HG02970 (cell line): ENCODE data around the gene RBX1.
A peak's percentile ranks its signal among the peaks of the same experiment; 100 is the strongest.
"Not testable (repeated sequence)": the region's sequence is repeated elsewhere in the genome, so short reads cannot be mapped to it uniquely, and the experiment has no call there.

Experiments
- ATAC-seq: cut with Tn5 transposase; IDR thresholded peaks from one replicate; pipeline ENCODE4 v1.9.1; 2021; ENCODE audit warnings: mild to moderate bottlenecking, moderate library complexity, moderate number of reproducible peaks; ENCODE audit not compliant: unreplicated experiment, low FRiP score

The RBX1 gene

DNA sequence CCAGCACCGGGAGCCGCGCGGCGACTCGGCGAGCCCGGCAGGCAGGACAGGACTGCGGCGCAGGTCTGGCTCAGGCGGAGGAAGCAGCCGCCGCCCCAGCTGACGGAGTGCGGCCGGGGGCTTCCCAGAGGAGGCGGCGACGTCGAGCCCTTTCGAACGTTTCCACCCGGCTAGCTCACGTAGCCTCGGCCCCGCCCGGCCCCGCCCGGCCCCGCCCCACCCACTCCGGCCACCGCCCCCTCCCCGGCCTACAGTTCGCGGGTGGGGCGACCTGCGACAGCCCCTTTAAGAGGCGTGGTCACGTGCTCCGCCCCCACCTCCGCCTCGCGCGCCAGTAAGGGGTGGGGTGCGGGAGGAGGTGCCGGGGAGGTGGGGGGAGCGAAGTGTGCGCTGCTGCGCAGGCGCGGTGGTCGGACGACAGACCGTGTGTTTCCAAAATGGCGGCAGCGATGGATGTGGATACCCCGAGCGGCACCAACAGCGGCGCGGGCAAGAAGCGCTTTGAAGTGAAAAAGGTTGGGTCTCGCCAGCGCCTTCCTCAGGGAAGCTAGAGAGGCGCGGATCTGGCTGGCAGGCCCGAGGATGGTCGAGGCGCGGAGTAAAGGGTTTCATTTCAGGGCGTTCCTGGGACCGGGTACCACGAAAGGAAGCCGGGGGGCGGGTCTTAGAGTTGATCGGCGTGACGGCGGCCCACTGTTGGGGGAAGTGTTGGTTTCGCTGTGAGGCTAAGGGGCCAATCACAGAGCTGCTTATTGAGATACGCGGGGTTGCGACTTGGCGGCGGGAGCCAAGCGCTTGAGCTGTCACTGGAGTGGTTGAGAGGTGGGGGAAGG, at the start of gene RBX1:
RBX1 (plus strand) TSS at position 417 of the 833 bp plus-strand sequence; CDS start at position 438, 21 bp downstream.
- peak; percentile 85 for ATAC-seq

DNA sequence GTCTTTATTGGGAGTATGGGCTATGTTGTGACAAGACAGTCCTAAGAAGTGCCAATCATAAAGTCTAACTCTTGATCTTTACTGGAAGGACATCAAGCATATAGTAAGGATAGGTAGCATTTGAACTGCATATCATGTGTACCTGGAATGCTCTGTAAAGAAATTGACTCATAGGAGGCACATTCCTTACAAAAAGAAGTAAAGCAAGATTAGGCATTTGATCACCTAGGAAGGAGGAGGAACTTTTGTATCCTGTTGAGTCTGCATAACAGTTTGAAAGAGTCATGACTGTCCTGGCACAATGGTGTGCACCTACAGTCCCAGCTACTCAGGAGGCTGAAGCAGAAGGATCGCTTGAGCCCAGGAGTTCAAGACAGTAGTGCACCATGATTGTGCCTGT, 47.1 kb upstream of the RBX1 start:
- no peak for ATAC-seq

DNA sequence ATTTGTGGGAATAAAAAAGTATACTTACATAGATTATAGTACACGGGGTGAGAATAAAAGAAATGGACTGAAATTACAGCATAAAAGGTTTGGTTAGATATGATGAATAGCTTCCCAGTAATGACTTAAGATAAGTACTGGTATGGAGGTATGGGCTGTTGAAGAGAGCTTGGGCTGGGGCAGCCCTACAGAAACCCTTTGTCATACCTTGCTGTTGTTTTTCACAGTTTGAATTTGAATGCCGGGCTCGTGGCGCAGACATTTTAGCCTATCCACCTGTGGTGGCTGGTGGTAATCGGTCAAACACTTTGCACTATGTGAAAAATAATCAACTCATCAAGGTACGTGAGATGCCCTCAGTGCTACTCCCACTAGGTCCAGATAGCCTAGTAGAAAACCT, 42.3 kb upstream of the RBX1 start:
- ATAC-seq = no peak

DNA sequence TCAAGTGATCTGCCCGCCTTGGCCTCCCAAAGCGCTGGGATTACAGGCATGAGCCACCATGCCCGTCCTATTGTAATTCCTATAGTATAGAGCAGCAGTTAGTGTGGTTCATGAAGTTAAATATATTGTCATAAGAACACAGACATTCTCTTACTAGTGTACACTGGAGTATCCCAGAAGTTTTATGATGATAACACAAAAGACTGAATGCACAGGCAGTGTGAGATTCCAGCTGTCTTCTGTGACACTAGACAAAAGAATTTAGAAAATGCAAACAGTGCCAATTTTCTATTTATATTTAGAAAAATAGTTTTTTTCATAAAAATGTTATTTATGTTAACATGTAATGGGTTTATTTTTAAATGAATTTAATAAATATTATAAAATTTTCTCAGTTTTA, 39.4 kb upstream of the RBX1 start:
- ATAC-seq = no peak

DNA sequence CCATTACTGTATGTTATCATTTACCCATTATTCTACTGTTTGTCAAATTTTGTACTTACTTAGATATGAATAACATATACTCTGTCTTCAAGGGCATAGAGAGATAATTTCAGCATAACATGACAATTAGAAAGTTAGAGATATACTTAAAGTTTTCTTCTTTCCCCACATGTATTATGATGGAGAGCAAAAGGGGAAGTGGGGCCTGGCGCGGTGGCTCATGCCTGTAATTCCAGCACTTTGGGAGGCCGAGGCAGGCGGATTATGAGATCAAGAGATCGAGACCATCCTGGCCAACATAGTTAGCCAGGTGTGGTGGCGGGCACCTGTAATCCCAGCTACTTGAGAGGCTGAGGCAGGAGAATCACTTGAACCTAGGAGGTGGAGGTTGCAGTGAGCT, 38.2 kb upstream of the RBX1 start:
- not testable (repeated sequence) for ATAC-seq

DNA sequence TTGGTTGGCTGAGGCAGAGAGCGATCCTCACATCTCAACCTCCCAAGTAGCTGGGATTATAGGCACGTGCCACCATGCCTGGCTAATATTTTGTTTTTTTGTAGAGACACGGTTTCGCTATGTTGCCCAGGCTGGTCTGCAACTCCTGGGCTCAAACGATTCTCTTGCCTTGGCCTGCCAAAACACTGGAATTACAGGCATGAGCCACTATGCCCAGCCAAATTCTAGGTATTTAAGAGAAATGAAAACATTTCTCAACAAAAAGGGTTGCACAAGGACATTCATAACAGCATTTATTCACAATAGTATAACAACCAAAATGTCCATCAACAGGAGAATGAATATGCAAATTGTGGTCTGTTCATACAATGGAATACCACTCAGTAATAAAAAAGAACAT, 31.7 kb upstream of the RBX1 start:
- ATAC-seq = no peak

DNA sequence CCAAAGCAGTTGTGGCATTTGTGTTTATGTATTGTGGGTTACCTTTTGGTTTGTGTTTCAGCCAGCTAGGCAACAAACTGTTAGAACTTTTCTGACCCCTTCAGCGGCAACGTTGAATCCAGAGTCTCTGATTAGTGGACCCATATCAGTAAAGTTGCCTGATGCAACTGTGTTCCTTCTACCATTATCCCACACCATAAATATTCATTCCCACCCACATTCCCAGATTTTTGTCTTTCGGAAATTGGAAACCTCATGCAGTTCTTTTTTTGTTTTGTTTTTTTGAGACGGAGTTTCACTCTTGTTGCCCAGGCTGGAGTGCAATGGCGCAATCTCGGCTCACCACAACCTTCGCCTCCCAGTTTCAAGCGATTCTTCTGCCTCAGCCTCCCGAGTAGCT, 30.7 kb upstream of the RBX1 start:
- no peak for ATAC-seq

DNA sequence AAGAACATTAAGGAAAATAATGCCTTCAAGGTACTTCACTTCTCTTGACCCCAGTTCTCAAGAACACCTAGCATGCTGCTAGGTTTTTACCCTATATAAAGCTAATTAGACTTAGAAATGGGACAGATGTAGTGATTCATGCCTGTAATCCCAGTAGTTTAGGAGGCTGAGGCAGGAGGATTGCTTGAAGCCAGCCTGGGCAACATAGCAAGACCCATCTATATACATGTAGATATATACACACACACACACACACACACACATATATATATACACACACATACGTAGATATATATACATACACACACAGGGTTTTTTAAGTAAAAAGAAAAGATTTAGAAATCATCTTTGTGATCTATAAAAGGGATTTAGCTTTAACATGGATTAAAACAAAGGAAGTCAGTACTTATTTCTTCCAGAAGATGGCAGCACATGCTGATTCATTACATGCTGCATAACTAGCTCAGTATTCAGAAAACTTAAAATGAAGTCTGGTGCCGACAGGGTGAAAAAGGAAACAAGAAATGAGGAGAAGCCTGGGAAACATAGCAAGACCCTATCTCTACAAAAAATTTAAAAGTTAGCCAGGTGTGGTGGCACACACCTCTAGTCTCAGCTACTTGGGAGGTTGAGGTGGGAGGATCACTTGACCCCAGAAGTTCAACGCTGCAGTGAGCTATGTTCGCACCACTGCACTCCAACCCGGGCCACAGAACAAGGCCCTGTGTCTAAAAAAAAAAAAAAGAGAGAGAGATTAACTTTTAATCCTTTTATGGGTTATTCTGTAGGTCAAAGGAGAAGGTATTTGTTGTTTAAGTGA, 28.5 kb upstream of the RBX1 start:
- ATAC-seq = no peak

DNA sequence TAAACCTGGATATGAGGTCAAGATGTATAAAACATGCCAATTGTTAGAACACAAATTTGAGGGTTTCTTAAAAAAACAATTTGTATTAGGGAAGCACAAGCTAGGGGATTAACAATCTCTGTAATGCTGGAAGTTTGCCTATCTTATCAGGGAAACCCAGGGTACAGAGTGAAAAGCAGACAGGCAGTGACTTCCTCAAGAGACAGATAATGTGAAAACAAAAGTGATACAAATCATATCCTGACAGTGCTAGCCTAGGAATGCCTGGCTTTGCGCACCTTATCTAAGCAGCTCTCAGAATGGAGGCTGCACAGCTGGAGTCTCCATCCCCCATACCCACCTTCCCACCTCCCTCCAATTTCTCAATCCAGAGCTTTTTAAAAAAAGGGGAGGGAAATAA, 22.5 kb upstream of the RBX1 start:
- no peak for ATAC-seq

DNA sequence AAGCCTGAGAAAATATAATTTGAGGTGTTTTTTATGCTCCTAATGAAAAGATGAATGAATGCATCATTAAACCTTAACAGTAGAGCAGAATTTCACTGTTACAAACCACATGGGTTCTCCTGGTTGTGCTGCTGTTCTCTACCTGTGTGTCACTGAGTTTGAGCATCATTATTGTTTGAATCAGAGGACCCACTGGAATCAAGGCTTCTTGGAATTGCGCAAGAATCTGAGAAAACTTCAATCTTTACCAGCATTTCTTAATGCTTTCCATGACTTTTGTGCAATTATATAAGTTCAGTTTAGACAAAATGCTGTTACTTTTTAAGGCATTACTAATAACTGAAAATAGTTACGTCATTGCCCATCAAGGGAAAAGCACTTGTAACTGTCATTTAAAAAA, 18.8 kb upstream of the RBX1 start:
- no peak for ATAC-seq

DNA sequence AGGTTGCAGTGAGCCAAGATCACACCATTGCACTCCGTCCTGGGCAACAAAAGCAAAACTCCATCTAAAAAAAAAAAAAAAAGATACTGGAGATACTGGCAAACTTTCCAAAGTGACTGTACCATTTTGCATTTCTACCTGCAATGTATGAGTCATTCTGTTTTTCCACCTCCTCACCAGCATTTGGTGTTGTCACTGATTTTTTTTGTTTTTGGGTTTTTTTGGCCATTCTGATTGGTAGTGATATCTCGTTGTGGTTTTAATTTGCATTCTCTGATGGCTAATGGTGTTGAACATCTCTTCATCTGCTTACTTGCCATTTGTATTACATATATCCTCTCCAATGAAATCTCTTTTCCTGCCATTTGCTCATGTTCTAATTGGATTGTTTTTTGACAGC, 12.0 kb upstream of the RBX1 start:
- no peak for ATAC-seq

DNA sequence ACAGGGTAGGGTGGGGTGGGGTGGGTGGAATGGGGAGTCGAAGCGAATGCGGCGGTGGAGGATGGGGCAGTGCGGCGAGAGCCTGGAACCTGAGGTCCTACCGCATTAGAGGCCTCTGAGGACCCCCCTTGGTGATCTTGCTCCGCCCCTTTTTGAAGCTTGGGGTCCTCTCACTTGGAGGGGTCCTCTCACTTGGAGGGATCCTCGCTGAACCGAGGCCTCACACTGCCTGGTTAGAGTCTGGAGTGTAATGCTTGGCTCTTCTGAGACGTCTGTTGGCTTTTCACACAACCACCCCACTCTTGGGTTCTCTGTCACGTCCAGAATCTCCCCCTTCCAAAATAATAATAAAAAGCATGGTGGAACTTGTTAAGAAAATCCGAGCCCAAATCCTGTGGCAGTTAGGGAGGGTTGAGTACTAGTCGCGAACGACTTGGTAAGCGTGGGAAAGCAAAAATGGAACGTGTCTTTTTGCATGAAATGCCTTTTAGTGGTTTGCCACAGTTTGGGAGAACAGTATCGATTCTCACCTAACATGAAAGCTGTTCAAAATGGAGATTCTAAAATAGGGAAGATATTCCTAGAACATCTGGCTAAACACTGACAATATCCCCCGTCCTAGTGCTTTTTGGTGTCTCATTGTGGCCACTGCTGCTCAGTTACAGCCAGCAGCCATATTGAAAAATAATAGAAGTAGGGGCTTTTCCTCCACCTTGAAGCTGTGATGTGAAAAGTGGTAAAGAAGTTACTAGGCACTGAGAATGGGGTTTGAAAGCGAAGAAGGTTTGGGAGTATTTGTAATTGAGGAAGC, 822 bp downstream of the RBX1 start:
- no peak for ATAC-seq

DNA sequence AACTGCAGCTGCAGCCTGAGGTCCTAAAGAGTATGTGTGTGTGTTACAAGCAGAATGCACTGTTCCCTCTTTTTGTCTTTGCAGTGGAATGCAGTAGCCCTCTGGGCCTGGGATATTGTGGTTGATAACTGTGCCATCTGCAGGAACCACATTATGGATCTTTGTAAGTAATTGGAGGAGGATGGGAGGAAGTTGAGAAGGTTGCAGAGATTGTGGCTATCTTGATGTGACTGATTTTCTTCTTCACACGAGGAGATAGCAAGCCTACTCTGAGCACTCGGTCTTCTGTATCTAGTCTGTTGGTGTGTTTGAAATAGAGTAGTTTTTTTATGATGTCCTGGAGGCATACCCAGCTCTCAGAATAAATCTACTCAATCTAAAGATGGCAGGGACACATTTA, 2.3 kb downstream of the RBX1 start:
- ATAC-seq = no peak

DNA sequence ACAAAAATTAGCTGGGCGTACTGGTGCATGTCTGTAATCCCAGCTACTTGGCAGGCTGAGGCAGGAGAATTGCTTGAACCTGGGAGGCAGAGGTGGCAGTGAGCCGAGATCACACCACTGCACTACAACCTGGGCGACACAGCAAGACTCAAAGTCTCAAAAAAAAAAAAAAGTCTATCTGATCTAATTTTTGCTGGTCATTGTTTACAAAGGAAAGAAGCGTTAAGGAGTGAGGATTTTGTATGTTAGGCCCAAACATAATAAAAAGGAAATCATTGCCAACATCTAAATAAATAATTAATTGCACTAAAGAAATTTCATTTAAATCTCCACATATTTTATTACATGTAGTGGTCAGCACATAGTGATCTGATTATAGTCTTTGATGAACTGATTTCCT, 2.9 kb downstream of the RBX1 start:
- no peak for ATAC-seq

DNA sequence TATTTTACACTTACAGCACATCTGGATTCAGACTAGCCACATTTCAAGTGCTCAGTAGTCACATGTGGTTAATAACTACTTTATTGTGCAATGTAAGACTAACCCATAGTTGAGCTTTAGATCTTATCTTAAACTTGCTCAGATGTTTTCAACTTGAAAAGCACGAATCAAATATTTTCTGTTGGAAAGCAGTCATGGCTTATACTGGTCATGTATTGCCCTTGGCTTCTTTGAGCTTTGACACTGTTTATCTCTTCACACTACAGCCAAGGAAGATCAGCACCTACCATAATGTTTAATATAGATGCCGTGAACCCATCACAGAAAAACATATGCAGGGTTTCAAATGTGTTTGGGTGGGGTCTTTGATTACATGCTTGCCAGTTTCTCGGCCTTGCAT, 4.4 kb downstream of the RBX1 start:
- ATAC-seq = no peak

DNA sequence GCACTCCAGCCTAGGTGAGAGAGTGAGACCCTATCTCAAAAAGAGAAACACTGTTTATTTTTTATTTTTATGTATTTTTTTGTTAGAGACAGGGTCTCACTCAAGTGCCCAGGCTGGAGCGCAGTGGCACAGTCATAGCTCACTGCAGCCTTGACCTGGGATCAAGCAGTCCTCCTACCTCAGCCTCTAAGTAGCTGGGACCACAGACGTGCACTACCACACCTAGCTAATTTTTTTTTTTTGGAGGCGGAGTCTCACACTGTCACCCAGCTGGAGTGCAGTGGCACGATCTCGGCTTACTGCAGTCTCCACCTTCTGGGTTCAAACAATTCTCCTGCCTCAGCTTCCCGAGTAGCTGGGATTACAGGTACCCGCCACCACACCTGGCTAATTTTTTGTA, 6.4 kb downstream of the RBX1 start:
- no peak for ATAC-seq

DNA sequence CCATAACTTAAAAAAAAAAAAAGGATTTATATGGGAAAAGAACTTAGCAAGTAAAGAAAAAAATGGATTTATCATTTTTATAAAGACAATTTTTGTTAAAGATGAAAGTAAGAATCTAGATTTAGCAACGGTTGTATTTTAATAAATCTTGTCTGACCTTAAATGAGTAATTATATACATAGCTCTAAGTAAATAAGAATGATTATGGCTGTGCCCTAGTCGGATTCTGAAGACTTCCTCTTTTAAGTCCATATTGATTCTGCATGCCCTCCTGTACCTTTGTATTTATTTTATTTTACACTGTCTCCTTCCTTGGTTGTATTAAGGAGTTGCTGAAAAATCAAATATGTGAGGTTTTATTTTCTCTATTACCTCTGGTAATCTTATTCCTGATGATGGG, 7.1 kb downstream of the RBX1 start:
- no peak for ATAC-seq

DNA sequence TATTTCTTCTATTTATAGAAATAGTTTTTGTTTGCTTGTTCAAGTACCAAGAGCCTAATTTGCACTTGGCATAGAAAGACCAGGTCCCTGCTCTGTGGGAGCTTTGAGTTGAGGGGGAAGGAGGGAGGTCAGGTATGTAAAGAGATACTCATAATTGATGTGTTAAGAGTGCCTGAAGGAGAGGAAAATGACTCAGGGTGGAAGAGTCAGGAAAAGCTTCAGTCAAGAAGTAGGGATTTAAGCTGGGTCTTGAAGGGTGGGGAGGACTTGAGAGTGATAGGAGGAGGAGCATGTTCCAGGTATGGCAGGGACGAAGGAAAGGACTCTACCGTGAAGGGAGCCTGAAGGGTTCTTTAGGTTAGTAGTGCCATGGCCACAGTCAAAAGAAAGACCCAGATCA, 9.0 kb downstream of the RBX1 start:
- ATAC-seq = no peak

DNA sequence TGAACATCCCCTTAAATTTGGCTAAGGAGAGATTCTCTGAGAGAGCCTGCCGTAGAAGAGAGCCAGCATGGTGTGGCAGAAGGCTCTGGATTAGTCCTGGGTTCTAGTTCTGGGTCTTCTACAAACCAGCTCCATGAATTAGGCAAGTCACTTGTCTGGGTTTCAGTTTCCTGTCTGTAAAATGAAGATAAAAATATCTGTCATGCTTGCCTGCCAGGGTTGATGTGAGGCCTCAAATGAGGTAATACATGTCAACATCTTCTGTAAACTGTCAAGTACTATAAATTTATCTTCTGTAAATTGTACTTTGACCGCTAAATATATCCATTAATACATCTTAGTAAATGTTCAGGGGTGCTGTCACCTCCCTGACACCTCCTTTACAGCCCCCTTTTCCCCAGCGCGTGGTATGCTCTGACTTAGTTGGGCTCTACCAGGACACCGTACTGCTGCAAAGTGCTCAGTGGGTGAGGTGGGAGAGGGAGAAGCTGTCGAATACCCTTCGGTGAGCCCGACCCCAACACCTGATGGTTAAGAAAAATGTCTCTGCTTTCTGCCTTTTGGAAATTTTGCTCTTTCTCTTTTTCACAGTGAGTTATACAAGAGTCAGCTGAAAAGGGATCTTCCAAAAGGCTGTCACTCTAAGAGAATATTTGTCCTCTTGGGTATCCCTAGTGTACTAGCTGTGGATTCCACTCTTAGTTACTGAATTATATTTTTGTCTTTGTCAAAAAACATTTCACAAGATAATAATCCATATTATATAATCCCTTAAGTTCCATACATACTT, 15.0 kb downstream of the RBX1 start:
- no peak for ATAC-seq

DNA sequence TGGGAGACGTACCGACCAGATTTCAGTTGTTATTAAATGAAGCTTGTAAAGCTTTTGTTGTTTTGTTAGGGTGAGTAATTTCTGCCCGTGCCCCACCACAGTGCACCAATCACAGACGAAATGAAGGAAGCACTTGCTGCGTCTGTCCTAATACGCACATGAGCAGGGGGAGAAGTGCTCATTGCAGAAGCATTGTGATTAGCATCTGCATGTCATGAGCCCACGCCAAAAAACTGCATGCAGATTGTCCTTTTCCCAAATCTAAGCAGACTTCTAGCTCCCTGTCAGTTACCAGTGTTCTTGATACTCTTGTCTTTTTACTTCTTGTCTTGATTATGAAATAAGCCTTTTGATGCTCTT, 15.5 kb downstream of the RBX1 start:
- no peak for ATAC-seq
